WTC11 (cell line): ENCODE measurements around the gene MCL1. TPM values are rescaled to one million over a fixed set of nuclear protein-coding genes. Genes with fewer than 3 reads are reported as not detected.
"Not testable (repeated sequence)": the region's sequence is repeated elsewhere in the genome, so short reads cannot be mapped to it uniquely, and the experiment has no call there.

Experiments used
- ATAC-seq: fragments of 200-7000 bp; cut with Tn5 transposase; 2 replicates; pipeline ENCODE4 v1.10.0; 2021; ENCODE audit warnings: mild to moderate bottlenecking, moderate library complexity
- CTCF ChIA-PET: fragments of 300-600 bp; sonication (Branson Sonifier 250); formaldehyde crosslinking; loops from one replicate; lab custom pipeline; 2021; ENCODE audit warnings: antibody characterized with exemption; lab: Charles Lee
- POLR2A ChIA-PET: fragments of 350-600 bp; sonication (Branson Sonifier 250); formaldehyde crosslinking; loops from one replicate; lab custom pipeline; 2021; ENCODE audit warnings: antibody characterized with exemption; lab: Charles Lee
- DNase-seq: peaks from one replicate; pipeline ENCODE4 v3.0.0; 2021; ENCODE audit warnings: low spot score
- H3K27ac Mint-ChIP-seq: 2 replicates; pipeline ENCODE4 v1.8.0; 2021; ENCODE audit warnings: mixed read lengths
- H3K27me3 Mint-ChIP-seq: 2 replicates; pipeline ENCODE4 v1.8.0; 2021; ENCODE audit warnings: low read depth, mild to moderate bottlenecking, moderate library complexity, mixed read lengths
- H3K36me3 Mint-ChIP-seq: 2 replicates; pipeline ENCODE4 v1.8.0; 2021; ENCODE audit warnings: mixed read lengths
- H3K4me1 Mint-ChIP-seq: 2 replicates; pipeline ENCODE4 v1.8.0; 2022; ENCODE audit warnings: mixed read lengths
- H3K4me3 Mint-ChIP-seq: 2 replicates; pipeline ENCODE4 v1.8.0; 2021; ENCODE audit warnings: mild to moderate bottlenecking, moderate library complexity, mixed read lengths
- H3K9me3 Mint-ChIP-seq: 2 replicates; pipeline ENCODE4 v1.8.0; 2021; ENCODE audit warnings: mixed read lengths
- ATF3 ChIP-seq: sonication (generic); formaldehyde crosslinking; conservative IDR thresholded peaks from 2 replicates; pipeline ENCODE4 v1.8.1; 2022; ENCODE audit warnings: mild to moderate bottlenecking, missing genetic modification reagents
- FOXK1 ChIP-seq: sonication (generic); formaldehyde crosslinking; IDR thresholded peaks from 2 replicates; pipeline ENCODE4 v1.8.0; 2022; ENCODE audit warnings: mild to moderate bottlenecking, moderate library complexity, missing genetic modification reagents
- GTF2I ChIP-seq: fragments of 250-450 bp; sonication (Bioruptor Pico); conservative IDR thresholded peaks from 2 replicates; pipeline ENCODE4 v1.4.0; 2021; ENCODE audit warnings: mild to moderate bottlenecking
- HMGXB4 ChIP-seq: sonication (generic); formaldehyde crosslinking; IDR thresholded peaks from 2 replicates; pipeline ENCODE4 v1.8.1; 2023; ENCODE audit warnings: mild to moderate bottlenecking, moderate library complexity, missing genetic modification reagents
- IRF2 ChIP-seq: sonication (generic); formaldehyde crosslinking; IDR thresholded peaks from 2 replicates; pipeline ENCODE4 v1.8.0; 2022; ENCODE audit warnings: low read depth, missing genetic modification reagents, borderline replicate concordance
- NFYB ChIP-seq: sonication (generic); formaldehyde crosslinking; conservative IDR thresholded peaks from 2 replicates; pipeline ENCODE4 v1.8.0; 2022; ENCODE audit warnings: low read depth, missing genetic modification reagents
- PRDM15 ChIP-seq: sonication (generic); formaldehyde crosslinking; IDR thresholded peaks from 2 replicates; pipeline ENCODE4 v1.8.0; 2022; ENCODE audit warnings: missing genetic modification reagents
- PRRX2 ChIP-seq: fragments of 250-450 bp; sonication (Bioruptor Pico); IDR thresholded peaks from 2 replicates; pipeline ENCODE4 v1.8.0; 2021; ENCODE audit warnings: mild to moderate bottlenecking
- RELA ChIP-seq: sonication (generic); formaldehyde crosslinking; IDR thresholded peaks from 2 replicates; pipeline ENCODE4 v1.8.1; 2022; ENCODE audit warnings: missing genetic modification reagents, mild to moderate bottlenecking, borderline replicate concordance
- SMAD3 ChIP-seq: sonication (generic); formaldehyde crosslinking; IDR thresholded peaks from 2 replicates; pipeline ENCODE4 v1.8.0; 2022; ENCODE audit warnings: missing genetic modification reagents, mild to moderate bottlenecking, borderline replicate concordance
- SOX15 ChIP-seq: fragments of 250-450 bp; sonication (Bioruptor Pico); IDR thresholded peaks from 2 replicates; pipeline ENCODE4 v1.9.0; 2021; ENCODE audit warnings: mild to moderate bottlenecking
- ZBTB21 ChIP-seq: sonication (generic); formaldehyde crosslinking; IDR thresholded peaks from 2 replicates; pipeline ENCODE4 v1.8.1; 2023; ENCODE audit warnings: mild to moderate bottlenecking, missing genetic modification reagents, borderline replicate concordance
- ZNF121 ChIP-seq: sonication (generic); formaldehyde crosslinking; IDR thresholded peaks from 2 replicates; pipeline ENCODE4 v1.8.0; 2023; ENCODE audit warnings: missing genetic modification reagents
- ZNF281 ChIP-seq: sonication (generic); formaldehyde crosslinking; IDR thresholded peaks from 2 replicates; pipeline ENCODE4 v1.8.0; 2023; ENCODE audit warnings: mild to moderate bottlenecking, missing genetic modification reagents
- total RNA-seq: library from RNA; stranded (reverse); gene quantifications from 3 replicates; pipeline ENCODE4 v1.2.3, GENCODE V29; 2021

MCL1 gene
- total RNA-seq, 1 experiment from 2014 or later: 191 TPM

- Mint-ChIP-seq H3K4me1 (peaks cover 78% of the 10 kb centered on the region), H3K27ac (peak overlapping the region; percentile 100), H3K4me3 (peak overlapping the region; percentile 57), H3K36me3 (peaks cover 11% of the 10 kb centered on the region), H3K27me3 (no peaks in the 10 kb centered on the region), H3K9me3 (no peaks in the 10 kb centered on the region)
- ChIA-PET CTCF (interaction anchor here (0.6 to 2.2 kb wide), 5 partner anchors 12 to 429 kb away, joined by 3 to 13 read pairs (median 4); partner anchors contain the start of genes ENSA and MCL1), POLR2A (interaction anchor here (0.5 to 6.4 kb wide), 6 partner anchors 10 to 203 kb away, joined by 3 to 188 read pairs (median 12); partner anchors contain the start of genes ENSA, MCL1 and RPRD2)
- ATAC-seq (no peak), DNase-seq (no peak)
- TF ChIP-seq IRF2: no peak
- TF ChIP-seq ZNF121 (CRISPR knock-in tag): peak; percentile 83
- TF ChIP-seq RELA (CRISPR knock-in tag): no peak
- TF ChIP-seq ZNF281 (CRISPR knock-in tag): no peak
- TF ChIP-seq GTF2I (CRISPR knock-in tag): no peak
Observed at GRCh38 chr1:150566589-150567340, 12.6 kb downstream of the MCL1 start.

GRCh38 chr1:150565240-150565991 lies 14.0 kb downstream of the MCL1 start:
- Mint-ChIP-seq H3K27ac (peak overlapping the region; percentile 100), H3K4me1 (peaks cover 81% of the 10 kb centered on the region)
- ATAC-seq, H3K27me3 Mint-ChIP-seq, DNase-seq, H3K36me3 Mint-ChIP-seq, H3K4me3 Mint-ChIP-seq, H3K9me3 Mint-ChIP-seq: not testable (repeated sequence)
- CTCF ChIA-PET: interaction anchor here (1.1 to 1.2 kb wide), 2 partner anchors 28 to 77 kb away, joined by 3 to 4 read pairs; no protein-coding TSS in a partner anchor
- POLR2A ChIA-PET: interaction anchor here (0.7 to 6.4 kb wide), 4 partner anchors 11 to 57 kb away, joined by 4 to 188 read pairs (median 7); partner anchors contain the start of gene MCL1

- CTCF ChIA-PET: no interaction called here
- Mint-ChIP-seq H3K27me3 (no peaks in the 10 kb centered on the region), H3K9me3 (no peaks in the 10 kb centered on the region), H3K4me3 (no peak overlapping the region), H3K4me1 (peaks cover 75% of the 10 kb centered on the region), H3K36me3 (no peaks in the 10 kb centered on the region), H3K27ac (peak overlapping the region; percentile 98)
- DNase-seq: no peak
- no peak for ATAC-seq
- POLR2A ChIA-PET: interaction anchor here (0.6 to 6.4 kb wide), 3 partner anchors 12 to 48 kb away, joined by 4 to 188 read pairs (median 4); partner anchors contain the start of gene MCL1
- TF ChIP-seq ZBTB21 (CRISPR knock-in tag) (no peak), FOXK1 (CRISPR knock-in tag) (no peak), SOX15 (CRISPR knock-in tag) (no peak), PRRX2 (CRISPR knock-in tag) (no peak), HMGXB4 (CRISPR knock-in tag) (no peak), ZNF121 (CRISPR knock-in tag) (peak; percentile 87), PRDM15 (CRISPR knock-in tag) (no peak), ATF3 (CRISPR knock-in tag) (no peak), SMAD3 (no peak), NFYB (CRISPR knock-in tag) (no peak)
Observed at GRCh38 chr1:150564051-150564991, 15.1 kb downstream of the MCL1 start.
